HEK293T (cell line): Measurements from ENCODE around the gene ZNF467.

Experiments used
- BHLHE40 ChIP-seq: fragments of 450-650 bp; IDR thresholded peaks from 2 replicates; pipeline ENCODE4 v1.6.1; 2016; ENCODE audit warnings: mild to moderate bottlenecking, moderate library complexity, borderline replicate concordance
- NFRKB ChIP-seq: fragments of 450-650 bp; IDR thresholded peaks from 2 replicates; pipeline ENCODE4 v1.6.1; 2016; ENCODE audit warnings: mild to moderate bottlenecking, moderate library complexity
- SP1 ChIP-seq: fragments of 450-650 bp; IDR thresholded peaks from 2 replicates; pipeline ENCODE4 v1.6.1; 2017
- SUZ12 ChIP-seq: fragments of 450-650 bp; IDR thresholded peaks from 2 replicates; pipeline ENCODE4 v1.6.1; 2016; ENCODE audit warnings: mild to moderate bottlenecking

DNA sequence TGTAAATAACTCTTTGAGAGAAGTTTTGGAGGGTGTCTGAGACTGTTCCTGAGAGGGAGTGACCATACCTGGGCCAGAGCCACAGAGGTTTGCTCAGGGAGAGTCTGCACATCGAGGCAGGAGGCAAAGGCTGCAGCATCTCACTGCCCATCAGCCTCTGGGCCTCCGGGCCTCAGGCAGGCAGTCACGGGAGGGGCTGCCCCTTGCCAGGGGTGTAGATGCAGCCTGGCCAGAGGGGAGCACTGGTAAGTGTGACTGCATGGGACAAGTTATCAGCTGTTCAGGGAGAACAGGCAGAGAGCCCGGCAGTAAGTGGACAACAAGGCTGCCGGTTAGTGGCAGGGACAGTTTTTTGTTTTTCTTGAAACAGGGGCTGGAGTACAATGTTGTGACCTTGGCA lies 55.9 kb downstream of the ZNF467 start:
- no peak for TF ChIP-seq BHLHE40
- no peak for TF ChIP-seq SUZ12
- no peak for TF ChIP-seq SP1
- TF ChIP-seq NFRKB, result no peak
